ENCODE results near the gene PLEKHJ1.

The PLEKHJ1 gene

DNA sequence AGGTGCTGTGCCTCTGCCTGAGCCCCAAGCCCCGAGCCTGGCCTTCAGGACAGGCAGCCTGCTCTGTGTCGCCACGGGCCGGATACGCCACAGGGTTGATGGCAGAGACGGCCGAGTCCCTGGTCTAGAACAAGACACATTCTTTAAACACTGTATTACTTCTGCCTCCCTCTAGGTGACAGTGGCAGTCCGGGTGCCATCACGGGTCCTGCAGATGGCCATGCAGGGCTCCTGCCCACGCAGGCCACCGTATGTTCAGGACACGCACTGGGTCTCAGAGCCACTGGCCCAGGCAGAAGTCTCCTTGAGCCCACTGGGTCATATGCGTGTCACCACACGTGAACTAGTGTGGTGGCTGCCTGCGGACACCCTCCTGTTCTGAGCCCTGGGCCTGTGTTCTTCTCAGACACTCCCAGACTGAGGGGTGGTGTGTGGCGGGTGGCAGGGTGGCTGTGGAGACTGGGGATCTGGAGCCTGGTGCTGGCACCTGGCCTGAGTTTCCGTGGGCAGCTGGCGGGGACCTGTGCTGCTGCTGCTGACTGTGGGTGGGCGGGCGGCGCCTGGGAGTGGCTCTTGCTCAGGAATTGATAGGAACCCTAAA, 4.4 kb downstream of the PLEKHJ1 start:
- TF ChIP-seq, protein P1, sequence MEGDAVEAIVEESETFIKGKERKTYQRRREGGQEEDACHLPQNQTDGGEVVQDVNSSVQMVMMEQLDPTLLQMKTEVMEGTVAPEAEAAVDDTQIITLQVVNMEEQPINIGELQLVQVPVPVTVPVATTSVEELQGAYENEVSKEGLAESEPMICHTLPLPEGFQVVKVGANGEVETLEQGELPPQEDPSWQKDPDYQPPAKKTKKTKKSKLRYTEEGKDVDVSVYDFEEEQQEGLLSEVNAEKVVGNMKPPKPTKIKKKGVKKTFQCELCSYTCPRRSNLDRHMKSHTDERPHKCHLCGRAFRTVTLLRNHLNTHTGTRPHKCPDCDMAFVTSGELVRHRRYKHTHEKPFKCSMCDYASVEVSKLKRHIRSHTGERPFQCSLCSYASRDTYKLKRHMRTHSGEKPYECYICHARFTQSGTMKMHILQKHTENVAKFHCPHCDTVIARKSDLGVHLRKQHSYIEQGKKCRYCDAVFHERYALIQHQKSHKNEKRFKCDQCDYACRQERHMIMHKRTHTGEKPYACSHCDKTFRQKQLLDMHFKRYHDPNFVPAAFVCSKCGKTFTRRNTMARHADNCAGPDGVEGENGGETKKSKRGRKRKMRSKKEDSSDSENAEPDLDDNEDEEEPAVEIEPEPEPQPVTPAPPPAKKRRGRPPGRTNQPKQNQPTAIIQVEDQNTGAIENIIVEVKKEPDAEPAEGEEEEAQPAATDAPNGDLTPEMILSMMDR (IDR thresholded peaks at IDR 0.05): no peak

DNA sequence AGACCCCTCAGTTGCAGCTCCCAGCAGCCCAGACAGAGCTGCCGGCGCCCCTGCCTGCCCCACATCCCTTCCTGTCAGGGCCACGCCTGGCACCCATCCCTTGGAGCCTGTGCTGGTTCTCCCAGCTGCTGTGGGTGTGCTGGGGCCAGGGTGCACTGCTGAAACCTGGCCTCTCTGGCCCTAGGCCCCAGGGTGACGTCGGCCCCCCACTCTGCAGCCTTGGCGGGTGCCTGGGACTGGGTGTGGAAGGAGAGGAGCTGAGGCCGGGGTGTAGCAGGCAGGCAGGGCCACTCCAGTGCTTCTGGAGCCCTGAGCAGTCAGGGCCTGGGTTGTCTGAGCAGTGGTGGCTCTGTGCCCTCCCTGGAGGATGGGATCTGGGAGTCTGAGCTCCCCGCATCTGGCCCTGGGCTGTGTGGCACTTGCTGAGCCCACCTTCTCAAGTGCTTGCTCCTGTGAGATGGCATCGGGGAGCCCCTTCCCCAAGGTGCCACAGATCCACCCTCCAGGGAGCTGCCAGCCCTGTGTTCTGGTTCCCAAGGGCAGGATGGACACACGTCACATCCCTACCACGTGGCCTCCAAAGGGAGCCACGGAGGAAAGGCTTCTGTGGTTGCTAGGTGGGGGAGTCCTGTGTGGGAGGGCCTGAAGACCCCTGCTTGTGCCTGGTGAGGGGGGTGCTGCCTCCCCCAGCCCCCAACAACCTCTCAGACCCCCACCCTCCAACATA, 5.2 kb downstream of the PLEKHJ1 start:
- TF ChIP-seq, protein P1 (IDR thresholded peaks at IDR 0.05): no peak

DNA sequence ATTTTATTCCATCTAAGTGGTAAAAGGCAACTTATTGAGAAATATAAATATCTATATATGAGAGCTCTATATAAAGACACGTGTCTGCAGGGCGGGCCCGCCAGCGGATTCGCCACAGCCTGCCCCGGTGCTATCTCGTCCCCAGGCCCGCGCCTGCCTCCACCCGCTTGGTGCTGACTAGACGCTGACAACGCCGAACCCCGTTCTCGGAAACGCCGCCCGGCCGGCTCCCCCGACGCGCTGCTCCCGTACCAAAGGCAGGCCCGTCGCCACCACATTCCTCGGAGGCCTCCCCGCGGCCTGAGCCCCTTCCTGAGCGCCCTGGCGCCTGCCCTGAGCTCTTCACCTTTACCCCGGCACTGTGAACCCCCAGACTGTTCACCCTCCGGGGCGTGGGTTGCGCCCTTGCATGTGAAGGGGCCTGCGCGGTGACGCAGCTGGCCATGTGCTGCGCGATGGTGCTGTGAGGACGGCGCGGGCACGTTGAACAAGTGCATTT, 6.0 kb downstream of the PLEKHJ1 start:
- TF ChIP-seq, protein P1 (IDR thresholded peaks at IDR 0.05): no peak

DNA sequence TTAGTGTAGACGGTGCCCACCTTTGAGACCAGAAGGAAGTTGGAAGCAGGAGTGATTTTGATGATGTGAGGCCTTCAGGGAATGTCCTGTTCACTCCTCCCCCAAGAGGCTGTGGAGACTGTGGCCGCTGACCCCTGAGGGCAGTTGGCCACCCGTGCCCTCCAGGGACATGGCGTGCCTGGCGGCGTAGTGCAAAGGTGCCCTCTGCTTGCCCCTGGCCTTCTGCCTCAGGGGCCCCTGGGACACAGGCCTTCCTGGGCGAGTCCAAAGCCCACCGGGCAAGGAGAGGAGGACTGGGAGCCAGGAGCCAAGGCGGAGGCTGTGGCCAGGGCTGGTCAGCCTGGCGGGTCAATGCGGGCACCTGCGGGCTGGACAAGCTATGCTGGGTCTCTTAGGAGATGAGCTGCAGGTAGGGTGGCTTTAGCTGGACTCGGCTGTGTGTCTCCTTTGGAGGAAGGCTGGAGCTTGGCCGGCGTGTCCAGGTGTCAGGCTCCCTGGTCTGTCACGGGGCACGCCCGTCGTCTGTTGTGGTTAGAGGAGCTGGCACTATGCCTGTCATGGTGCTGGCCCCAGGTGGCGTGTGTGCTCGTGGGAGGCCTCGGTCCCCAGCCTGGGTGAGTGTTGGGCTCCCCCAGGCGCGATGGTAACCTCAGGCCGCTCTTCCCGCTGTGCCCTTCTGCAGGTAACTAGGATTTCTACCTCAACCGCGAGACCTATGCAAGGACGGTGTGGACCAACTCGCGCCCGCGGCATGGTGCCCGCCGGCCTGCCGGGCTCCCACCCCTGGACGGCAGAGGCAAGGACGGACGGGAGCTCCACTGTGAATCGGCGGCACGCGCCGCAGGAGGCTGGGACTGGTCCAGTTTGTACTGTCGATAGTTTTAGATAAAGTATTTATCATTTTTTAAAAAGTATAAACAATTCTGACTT, 6.8 kb downstream of the PLEKHJ1 start:
- TF ChIP-seq, protein P1 (IDR thresholded peaks at IDR 0.05): no peak

DNA sequence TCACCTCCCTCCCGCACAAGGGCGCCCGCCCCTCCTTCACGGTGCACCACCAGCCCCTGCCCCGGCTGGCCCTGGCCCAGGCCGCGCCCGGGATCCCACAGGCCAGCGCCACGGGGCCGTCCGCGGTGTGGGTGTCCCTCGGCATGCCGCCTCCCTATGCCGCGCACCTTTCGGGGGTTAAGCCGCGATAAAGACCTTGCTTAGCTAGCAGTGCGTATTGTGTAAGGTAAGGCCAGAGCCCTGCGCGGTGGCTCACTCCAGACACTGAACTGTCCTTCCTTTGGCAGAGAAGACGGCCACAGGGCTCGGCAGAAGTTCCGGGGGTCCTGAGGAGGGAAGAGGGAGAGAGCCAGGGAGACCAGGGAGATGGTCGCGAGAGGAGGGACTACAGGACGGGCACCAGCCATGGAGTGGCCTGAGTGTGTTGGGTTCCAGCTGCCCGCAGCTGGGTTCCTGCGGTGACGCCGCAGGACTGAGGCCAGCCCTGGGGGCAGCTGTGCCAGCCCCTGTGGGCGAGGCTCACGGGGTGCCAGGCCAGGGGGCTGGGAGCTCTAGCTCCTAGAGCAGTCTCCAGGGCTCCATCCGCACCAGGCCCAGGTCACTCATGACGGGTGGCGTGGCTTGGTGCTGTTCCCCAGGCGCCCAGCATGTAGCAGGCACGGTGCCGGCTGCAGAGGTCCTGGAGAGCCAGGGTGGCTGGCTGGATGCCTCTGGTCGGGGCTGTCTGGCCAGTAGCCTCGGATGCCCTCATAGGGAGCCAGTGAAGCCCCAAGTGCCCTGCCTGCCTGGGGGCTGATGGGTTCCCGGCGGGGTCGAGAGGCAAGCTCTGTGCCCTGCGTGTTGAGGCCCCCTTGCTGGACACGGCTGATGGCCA, 7.7 kb downstream of the PLEKHJ1 start:
- TF ChIP-seq, protein P1 (IDR thresholded peaks at IDR 0.05): no peak

DNA sequence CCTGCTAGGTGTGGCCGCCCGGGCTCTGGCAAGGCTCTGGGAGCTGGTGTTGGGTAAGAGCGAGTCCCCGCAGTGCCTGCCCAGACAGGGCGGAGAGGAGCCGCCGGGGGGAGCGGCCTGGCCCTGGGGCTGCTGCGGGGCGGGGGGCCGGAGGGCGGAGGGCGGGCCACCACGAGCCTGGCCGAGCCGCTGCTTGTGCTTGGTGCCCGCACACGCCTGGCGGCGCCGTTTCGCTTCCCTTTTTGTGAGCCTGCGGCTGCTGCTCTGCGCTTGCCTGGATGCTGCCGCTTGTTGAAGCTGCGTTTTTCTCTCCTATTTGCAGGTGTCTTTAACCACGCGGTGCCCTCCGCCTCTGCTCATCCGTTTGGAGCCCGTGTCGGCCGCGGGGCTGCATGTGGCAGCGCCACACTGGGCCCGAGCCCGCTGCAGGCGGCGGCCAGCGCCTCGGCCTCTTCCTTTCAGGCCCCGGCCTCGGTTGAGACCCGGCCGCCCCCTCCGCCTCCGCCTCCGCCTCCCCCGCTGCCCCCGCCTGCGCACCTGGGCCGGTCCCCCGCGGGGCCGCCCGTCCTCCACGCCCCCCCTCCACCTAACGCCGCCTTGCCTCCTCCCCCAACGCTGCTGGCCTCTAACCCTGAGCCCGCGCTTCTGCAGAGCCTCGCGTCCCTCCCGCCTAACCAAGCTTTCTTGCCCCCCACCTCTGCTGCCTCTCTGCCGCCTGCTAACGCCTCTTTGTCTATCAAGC, 8.5 kb downstream of the PLEKHJ1 start:
- TF ChIP-seq, protein P1 (IDR thresholded peaks at IDR 0.05): no peak
